WTC11 (cell line): ENCODE results near the gene ARHGAP23. TPM values are rescaled to one million over a fixed set of nuclear protein-coding genes. Genes with fewer than 3 reads are reported as not detected.
A peak's percentile ranks its signal among the peaks of the same experiment; 100 is the strongest.
"Not testable (repeated sequence)": the region's sequence is repeated elsewhere in the genome, so short reads cannot be mapped to it uniquely, and the experiment has no call there.

Experiments
- ATAC-seq: fragments of 200-7000 bp; cut with Tn5 transposase; 2 replicates; pipeline ENCODE4 v1.10.0; 2021; ENCODE audit warnings: mild to moderate bottlenecking, moderate library complexity
- CTCF ChIA-PET: fragments of 300-600 bp; sonication (Branson Sonifier 250); formaldehyde crosslinking; loops from one replicate; lab custom pipeline; 2021; ENCODE audit warnings: antibody characterized with exemption; lab: Charles Lee
- POLR2A ChIA-PET: fragments of 350-600 bp; sonication (Branson Sonifier 250); formaldehyde crosslinking; loops from one replicate; lab custom pipeline; 2021; ENCODE audit warnings: antibody characterized with exemption; lab: Charles Lee
- DNase-seq: peaks from one replicate; pipeline ENCODE4 v3.0.0; 2021; ENCODE audit warnings: low spot score
- H3K27ac Mint-ChIP-seq: 2 replicates; pipeline ENCODE4 v1.8.0; 2021; ENCODE audit warnings: mixed read lengths
- H3K27me3 Mint-ChIP-seq: 2 replicates; pipeline ENCODE4 v1.8.0; 2021; ENCODE audit warnings: low read depth, mild to moderate bottlenecking, moderate library complexity, mixed read lengths
- H3K36me3 Mint-ChIP-seq: 2 replicates; pipeline ENCODE4 v1.8.0; 2021; ENCODE audit warnings: mixed read lengths
- H3K4me1 Mint-ChIP-seq: 2 replicates; pipeline ENCODE4 v1.8.0; 2022; ENCODE audit warnings: mixed read lengths
- H3K4me3 Mint-ChIP-seq: 2 replicates; pipeline ENCODE4 v1.8.0; 2021; ENCODE audit warnings: mild to moderate bottlenecking, moderate library complexity, mixed read lengths
- H3K9me3 Mint-ChIP-seq: 2 replicates; pipeline ENCODE4 v1.8.0; 2021; ENCODE audit warnings: mixed read lengths
- CTCF ChIP-seq: fragments of 200-600 bp; IDR thresholded peaks from 2 replicates; pipeline ENCODE4 v1.8.0; 2022; ENCODE audit warnings: antibody characterized with exemption
- E2F5 ChIP-seq: sonication (generic); formaldehyde crosslinking; IDR thresholded peaks from 2 replicates; pipeline ENCODE4 v1.8.1; 2022; ENCODE audit warnings: mild to moderate bottlenecking, moderate library complexity, missing genetic modification reagents
- FOXP4 ChIP-seq: sonication (generic); formaldehyde crosslinking; IDR thresholded peaks from 2 replicates; pipeline ENCODE4 v1.8.0; 2022; ENCODE audit warnings: mild to moderate bottlenecking, missing genetic modification reagents
- GRHL2 ChIP-seq: fragments of 250-450 bp; sonication (Bioruptor Pico); IDR thresholded peaks from 2 replicates; pipeline ENCODE4 v1.8.0; 2022; ENCODE audit warnings: mild to moderate bottlenecking, moderate library complexity; ENCODE audit not compliant: insufficient replicate concordance, severe bottlenecking
- JUN ChIP-seq: sonication (generic); formaldehyde crosslinking; IDR thresholded peaks from 2 replicates; pipeline ENCODE4 v1.8.0; 2023; ENCODE audit warnings: mild to moderate bottlenecking, missing genetic modification reagents
- MYBL2 ChIP-seq: sonication (generic); formaldehyde crosslinking; IDR thresholded peaks from 2 replicates; pipeline ENCODE4 v1.8.1; 2023; ENCODE audit warnings: mild to moderate bottlenecking, moderate library complexity, missing genetic modification reagents
- NFYB ChIP-seq: sonication (generic); formaldehyde crosslinking; conservative IDR thresholded peaks from 2 replicates; pipeline ENCODE4 v1.8.0; 2022; ENCODE audit warnings: low read depth, missing genetic modification reagents
- NR2C2 ChIP-seq: sonication (generic); formaldehyde crosslinking; IDR thresholded peaks from 2 replicates; pipeline ENCODE4 v1.8.0; 2022; ENCODE audit warnings: mild to moderate bottlenecking, missing genetic modification reagents
- PRDM15 ChIP-seq: sonication (generic); formaldehyde crosslinking; IDR thresholded peaks from 2 replicates; pipeline ENCODE4 v1.8.0; 2022; ENCODE audit warnings: missing genetic modification reagents
- ZNF121 ChIP-seq: sonication (generic); formaldehyde crosslinking; IDR thresholded peaks from 2 replicates; pipeline ENCODE4 v1.8.0; 2023; ENCODE audit warnings: missing genetic modification reagents
- ZNF425 ChIP-seq: fragments of 250-450 bp; sonication (Bioruptor Pico); conservative IDR thresholded peaks from 2 replicates; pipeline ENCODE4 v1.9.0; 2021; ENCODE audit warnings: mild to moderate bottlenecking
- ZSCAN18 ChIP-seq: fragments of 250-450 bp; sonication (Bioruptor Pico); IDR thresholded peaks from 2 replicates; pipeline ENCODE4 v2.1.2; 2022; ENCODE audit warnings: mild to moderate bottlenecking, moderate library complexity
- total RNA-seq: library from RNA; stranded (reverse); gene quantifications from 3 replicates; pipeline ENCODE4 v1.2.3, GENCODE V29; 2021

ARHGAP23 gene
- total RNA-seq, 1 experiment from 2014 or later: 66.0 TPM

GRCh38 chr17:38476549-38476948 is 48.3 kb downstream of the ARHGAP23 start (continued):
- TF ChIP-seq PRDM15 (CRISPR knock-in tag) (no peak), MYBL2 (CRISPR knock-in tag) (no peak), FOXP4 (no peak), CTCF (no peak), JUN (CRISPR knock-in tag) (no peak), E2F5 (CRISPR knock-in tag) (no peak), ZNF425 (no peak), ZSCAN18 (no peak), GRHL2 (CRISPR knock-in tag) (no peak), NFYB (CRISPR knock-in tag) (no peak), NR2C2 (no peak)

GRCh38 chr17:38477417-38477816 is 49.2 kb downstream of the ARHGAP23 start:
- H3K27me3 Mint-ChIP-seq, ATAC-seq, DNase-seq, H3K4me3 Mint-ChIP-seq, H3K9me3 Mint-ChIP-seq, H3K27ac Mint-ChIP-seq, POLR2A ChIA-PET: not testable (repeated sequence)
- H3K4me1 Mint-ChIP-seq: peaks cover 18% of the 10 kb centered on the region
- H3K36me3 Mint-ChIP-seq: peaks cover 15% of the 10 kb centered on the region
- CTCF ChIA-PET: interaction anchor here (1.0 to 1.8 kb wide), 2 partner anchors 33 to 156 kb away, joined by 3 to 4 read pairs; no protein-coding TSS in a partner anchor

GRCh38 chr17:38477951-38478350 is 49.7 kb downstream of the ARHGAP23 start:
- Mint-ChIP-seq H3K4me1 (peaks cover 18% of the 10 kb centered on the region), H3K36me3 (peaks cover 19% of the 10 kb centered on the region)
- H3K4me3 Mint-ChIP-seq, H3K9me3 Mint-ChIP-seq, DNase-seq, POLR2A ChIA-PET, H3K27ac Mint-ChIP-seq, H3K27me3 Mint-ChIP-seq, ATAC-seq, CTCF ChIA-PET: not testable (repeated sequence)
- TF ChIP-seq ZNF121: 0 out of 2 replicates have a peak, but pooled peaks have one; percentile 10

- H3K27me3 Mint-ChIP-seq, H3K9me3 Mint-ChIP-seq, POLR2A ChIA-PET, DNase-seq, ATAC-seq, CTCF ChIA-PET, H3K27ac Mint-ChIP-seq, H3K4me3 Mint-ChIP-seq: not testable (repeated sequence)
- Mint-ChIP-seq H3K4me1 (peaks cover 21% of the 10 kb centered on the region), H3K36me3 (peaks cover 18% of the 10 kb centered on the region)
Observed at GRCh38 chr17:38478667-38479066, 50.4 kb downstream of the ARHGAP23 start.

- ATAC-seq, H3K27me3 Mint-ChIP-seq, DNase-seq, H3K4me3 Mint-ChIP-seq, H3K9me3 Mint-ChIP-seq, H3K27ac Mint-ChIP-seq: not testable (repeated sequence)
- POLR2A ChIA-PET: interaction anchor here (0.6 to 1.0 kb wide), 2 partner anchors 23 to 70 kb away, joined by 3 to 4 read pairs; no protein-coding TSS in a partner anchor
- peaks cover 23% of the 10 kb centered on the region for H3K36me3 Mint-ChIP-seq
- peaks cover 20% of the 10 kb centered on the region for H3K4me1 Mint-ChIP-seq
- CTCF ChIA-PET: interaction anchor here (1.2 to 1.5 kb wide), 3 partner anchors 26 to 39 kb away, joined by 3 to 6 read pairs (median 4); no protein-coding TSS in a partner anchor
Observed at GRCh38 chr17:38482039-38482699, 53.9 kb downstream of the ARHGAP23 start.
